Stimulated activated CD4-positive, alpha-beta T cell treated with anti-CD3 and anti-CD28 coated beads, TNF-alpha, amount 100 ng/mL, for 48 hours (primary cell): ENCODE measurements around the gene PRM1.

Source experiments
- DNase-seq, 3 donors: peaks; one replicate each; pipeline ENCODE4 v3.0.0-alpha.2; 2020; ENCODE audit warnings: low read depth in 3 of 3

PRM1 gene

DNA sequence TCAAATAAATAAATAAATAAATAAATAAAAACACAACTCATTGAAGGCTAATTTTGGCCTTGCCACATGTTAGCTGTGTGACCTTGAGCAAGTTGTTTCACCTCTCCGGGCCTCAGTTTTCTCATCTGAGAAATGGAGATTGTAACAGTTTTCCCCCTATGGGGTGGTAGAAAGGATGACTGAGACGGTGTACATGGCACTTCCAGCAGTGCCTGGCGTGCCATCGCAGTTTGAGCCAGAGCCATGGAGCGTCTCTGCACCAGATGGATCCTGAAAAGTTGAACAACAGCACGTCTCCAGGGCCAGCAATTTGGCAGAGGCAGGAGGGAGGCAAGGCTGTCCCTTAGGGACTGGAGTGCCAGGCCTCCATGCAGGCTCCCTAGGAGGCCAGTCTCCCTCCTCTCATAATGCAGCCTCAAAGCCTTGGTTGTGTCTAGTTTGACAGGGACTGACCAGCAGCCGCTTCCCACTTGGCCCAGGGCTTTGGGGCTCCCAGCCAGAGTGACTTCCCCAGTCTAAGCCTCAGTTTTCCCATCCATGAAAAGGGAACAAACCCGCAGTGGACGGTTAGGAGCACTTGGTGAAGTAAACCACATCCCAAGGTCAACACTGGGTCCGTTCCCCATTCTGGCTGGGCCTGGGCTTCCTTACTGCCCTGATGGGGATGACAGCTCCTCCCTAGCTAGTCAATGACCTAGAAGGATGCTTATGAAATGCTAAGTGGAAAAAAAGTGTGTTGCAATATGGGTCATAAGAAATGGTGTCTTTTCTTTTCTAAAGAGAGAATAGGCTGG is 44.5 kb downstream of the PRM1 start:
- DNase-seq = no peak

DNA sequence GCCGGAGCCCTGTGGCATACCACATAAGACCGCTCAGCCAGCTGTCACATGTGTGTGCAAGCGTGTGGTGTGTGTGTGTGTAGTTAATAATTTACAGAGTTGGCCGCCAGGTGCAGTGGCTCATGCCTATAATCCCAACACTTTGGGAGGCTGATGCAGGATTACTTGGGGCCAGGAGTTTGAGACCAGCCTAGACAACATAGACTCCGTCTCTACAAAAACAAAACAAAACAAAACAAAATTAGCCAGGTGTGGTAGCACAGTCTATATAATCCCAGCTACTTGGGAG is 45.5 kb downstream of the PRM1 start:
- no peak for DNase-seq

- DNase-seq = no peak
These were observed 46.0 kb downstream of the PRM1 start for GRCh38 chr16:11234884-11235702.

- peak; percentile 72 to 83 (median 82) for DNase-seq
These were observed 47.3 kb downstream of the PRM1 start for GRCh38 chr16:11233727-11234376.

DNA sequence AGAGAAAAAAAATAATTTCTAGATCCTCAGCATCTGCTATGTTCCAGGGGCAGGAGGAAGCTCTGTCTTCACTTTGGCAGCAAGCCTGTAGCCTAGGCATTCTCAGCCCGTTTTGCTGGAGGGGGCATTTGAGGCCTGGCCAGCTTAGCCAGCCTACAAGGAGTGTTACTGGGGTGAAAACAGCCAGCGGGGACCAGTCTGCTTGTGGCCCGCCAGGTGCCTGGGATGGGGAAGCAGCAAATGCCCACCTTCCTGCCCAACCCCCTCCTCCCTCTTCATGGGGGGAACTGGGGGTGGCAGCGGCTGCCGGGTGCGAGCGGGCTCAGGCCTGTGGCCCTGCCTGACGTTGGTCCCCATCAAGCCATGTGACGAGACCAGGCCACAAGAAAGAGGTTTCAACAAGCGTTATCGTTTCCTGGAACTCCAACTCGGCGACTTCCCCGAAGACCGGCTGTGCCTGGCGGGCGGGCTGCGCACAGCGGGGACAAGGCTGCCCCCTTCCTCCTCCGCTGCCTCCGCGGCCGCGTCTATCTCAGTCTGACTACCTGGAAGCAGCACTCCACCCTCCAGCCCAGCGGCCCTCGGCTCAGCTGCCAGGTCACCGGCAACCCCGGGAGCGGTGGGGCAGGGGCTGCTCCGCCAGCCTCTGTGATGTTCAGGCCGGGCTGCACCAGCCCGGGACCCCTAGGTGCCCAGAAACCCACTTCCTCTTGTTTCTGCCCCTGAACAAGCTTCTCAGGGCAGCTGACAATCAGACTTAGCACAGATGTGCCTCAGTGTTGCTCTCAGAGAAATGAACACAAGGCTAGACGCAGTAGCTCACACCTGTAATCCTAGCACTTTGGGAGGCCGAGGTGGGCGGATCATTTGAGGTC is 48.0 kb downstream of the PRM1 start:
- peak; percentile 86 to 93 (median 87) for DNase-seq

DNA sequence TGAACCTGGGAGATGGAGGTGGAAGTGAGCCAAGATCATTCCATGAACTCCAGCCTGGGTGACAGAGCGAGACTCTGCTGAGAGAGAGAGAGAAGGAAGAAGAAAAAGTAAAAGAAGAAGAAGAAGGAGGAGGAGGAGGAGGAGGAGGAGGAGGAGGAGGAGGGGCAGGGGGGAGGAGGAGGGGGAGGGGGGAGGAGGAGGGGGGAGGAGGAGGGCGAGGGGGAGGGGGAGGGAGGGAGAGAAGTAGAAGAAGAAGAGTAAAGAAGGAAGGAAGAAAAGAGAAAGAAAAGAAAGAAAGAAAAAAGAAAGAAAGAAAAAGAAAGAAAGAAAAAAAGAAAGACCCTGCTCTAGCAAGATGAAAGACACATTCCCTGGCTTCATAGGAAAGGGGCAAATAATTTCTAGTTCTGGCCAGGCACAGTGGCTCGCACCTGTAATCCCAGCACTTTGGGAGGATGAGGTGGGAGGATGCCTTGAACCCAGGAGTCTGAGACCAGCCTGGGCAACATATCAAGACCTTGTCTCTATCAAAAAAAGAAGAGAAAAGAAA is 48.8 kb downstream of the PRM1 start:
- DNase-seq = no peak

- no peak for DNase-seq
These were observed 49.7 kb downstream of the PRM1 start for GRCh38 chr16:11231367-11231970.
